T-helper 17 cell (primary cell): ENCODE measurements around the gene DNAL1. TPM values are rescaled to one million over a fixed set of nuclear protein-coding genes. Genes with fewer than 3 reads are reported as not detected.

Source experiments
- ATAC-seq: fragments of 150-1000 bp; cut with Tn5 transposase; 2 replicates; pipeline ENCODE4 v1.10.0; 2021; ENCODE audit warnings: mild to moderate bottlenecking, moderate library complexity
- DNase-seq, 3 donors: peaks; one replicate each; pipeline versions ENCODE4 v3.0.0 to v3.0.0-alpha.2; 2020 to 2021
- H3K9me3 ChIP-seq: one replicate; pipeline ENCODE4 v1.7.0; 2013; ENCODE audit warnings: low read length, mild to moderate bottlenecking; ENCODE audit not compliant: control insufficient read depth, poor library complexity, severe bottlenecking
- H3K27ac Mint-ChIP-seq: one replicate; pipeline ENCODE4 v1.8.0; 2022; ENCODE audit warnings: mild to moderate bottlenecking, moderate library complexity, mixed read lengths
- H3K27me3 Mint-ChIP-seq: one replicate; pipeline ENCODE4 v1.8.0; 2022; ENCODE audit warnings: mixed read lengths
- H3K36me3 Mint-ChIP-seq: one replicate; pipeline ENCODE4 v1.8.0; 2022; ENCODE audit warnings: low read depth, mixed read lengths
- H3K4me1 Mint-ChIP-seq: one replicate; pipeline ENCODE4 v1.8.0; 2022; ENCODE audit warnings: mild to moderate bottlenecking, mixed read lengths
- H3K4me3 Mint-ChIP-seq: one replicate; pipeline ENCODE4 v1.8.0; 2022; ENCODE audit warnings: mild to moderate bottlenecking, moderate library complexity, mixed read lengths
- total RNA-seq, 4 donors: library from RNA in 2 of 4; stranded (reverse) in 2 of 4; gene quantifications; one replicate each; pipeline ENCODE4 v1.2.3 and lab custom pipeline; 2022 to 2026

The DNAL1 gene
- total RNA-seq, 2 donors from 2014 or later = 5.4 to 6.1 TPM

DNA sequence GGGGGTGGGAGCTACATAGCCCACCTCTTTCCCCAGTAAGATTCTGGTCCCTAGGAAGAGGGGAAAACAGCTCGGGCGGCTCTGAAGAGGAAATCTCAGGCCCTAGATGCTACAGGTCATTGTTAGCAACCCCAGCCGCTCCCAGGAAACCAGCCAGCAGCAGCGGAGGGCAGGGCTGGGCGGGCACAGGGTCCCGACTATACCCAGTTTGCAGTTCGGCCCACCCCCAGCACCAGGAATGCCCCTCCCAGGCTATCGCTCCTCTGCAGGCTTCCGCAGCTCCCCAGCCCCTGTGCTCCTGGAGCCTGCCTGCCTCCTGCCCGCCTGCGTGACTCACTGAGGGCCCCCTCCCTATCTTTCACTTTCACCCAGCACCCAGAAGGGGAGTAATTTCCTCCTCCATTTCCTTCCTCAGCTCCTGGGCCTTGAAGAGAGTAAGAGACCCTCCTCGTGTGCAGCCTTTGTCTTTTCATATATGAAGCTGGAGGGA lies 96.6 kb downstream of the DNAL1 start:
- peak in 2 of 3 donors; percentile 50 to 68 for DNase-seq
- ATAC-seq = peak; percentile 71
- peaks cover 57% of the 10 kb centered on the region for H3K4me1 Mint-ChIP-seq
- peak overlapping the region; percentile 93 for H3K27ac Mint-ChIP-seq
- no peaks in the 10 kb centered on the region for H3K36me3 Mint-ChIP-seq
- no peaks in the 10 kb centered on the region for H3K9me3 ChIP-seq
- peak overlapping the region; percentile 92 for H3K4me3 Mint-ChIP-seq
- no peaks in the 10 kb centered on the region for H3K27me3 Mint-ChIP-seq

DNA sequence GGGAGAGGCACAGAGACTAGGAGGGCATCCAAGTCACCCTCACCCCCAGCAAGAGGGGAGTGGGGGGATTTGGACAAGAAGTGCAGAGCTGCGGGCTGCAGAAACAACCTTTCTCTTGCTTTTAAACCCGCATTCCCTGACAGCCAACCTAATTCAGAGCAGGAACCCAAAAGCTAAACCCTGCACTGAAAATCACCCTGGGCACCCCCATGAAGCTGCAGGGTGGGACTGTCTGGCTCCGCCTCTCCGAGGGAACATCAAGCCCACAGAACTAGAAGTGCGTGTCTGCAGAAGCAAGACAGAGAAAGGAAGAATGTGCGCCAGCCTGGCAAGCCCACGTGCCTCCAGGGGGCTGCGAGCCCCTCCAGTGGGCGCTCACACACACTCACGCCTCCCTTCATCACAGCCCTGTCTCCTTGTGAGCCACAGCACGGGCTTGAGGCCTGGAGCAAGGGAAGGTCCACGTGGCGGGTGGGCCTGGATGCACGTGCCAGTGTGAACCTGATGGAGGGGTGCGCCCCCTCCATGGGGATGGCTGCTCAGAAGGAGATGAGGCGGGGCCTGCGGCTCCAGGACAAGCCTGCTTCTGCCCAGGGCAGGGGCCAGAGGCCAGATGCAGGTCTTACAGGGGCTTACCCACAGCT lies 97.2 kb downstream of the DNAL1 start:
- H3K9me3 ChIP-seq = no peaks in the 10 kb centered on the region
- H3K4me1 Mint-ChIP-seq = peaks cover 62% of the 10 kb centered on the region
- H3K27ac Mint-ChIP-seq = peak overlapping the region; percentile 93
- H3K27me3 Mint-ChIP-seq = no peaks in the 10 kb centered on the region
- DNase-seq = no peak
- ATAC-seq = peak; percentile 42
- peak overlapping the region; percentile 92 for H3K4me3 Mint-ChIP-seq
- no peaks in the 10 kb centered on the region for H3K36me3 Mint-ChIP-seq

DNA sequence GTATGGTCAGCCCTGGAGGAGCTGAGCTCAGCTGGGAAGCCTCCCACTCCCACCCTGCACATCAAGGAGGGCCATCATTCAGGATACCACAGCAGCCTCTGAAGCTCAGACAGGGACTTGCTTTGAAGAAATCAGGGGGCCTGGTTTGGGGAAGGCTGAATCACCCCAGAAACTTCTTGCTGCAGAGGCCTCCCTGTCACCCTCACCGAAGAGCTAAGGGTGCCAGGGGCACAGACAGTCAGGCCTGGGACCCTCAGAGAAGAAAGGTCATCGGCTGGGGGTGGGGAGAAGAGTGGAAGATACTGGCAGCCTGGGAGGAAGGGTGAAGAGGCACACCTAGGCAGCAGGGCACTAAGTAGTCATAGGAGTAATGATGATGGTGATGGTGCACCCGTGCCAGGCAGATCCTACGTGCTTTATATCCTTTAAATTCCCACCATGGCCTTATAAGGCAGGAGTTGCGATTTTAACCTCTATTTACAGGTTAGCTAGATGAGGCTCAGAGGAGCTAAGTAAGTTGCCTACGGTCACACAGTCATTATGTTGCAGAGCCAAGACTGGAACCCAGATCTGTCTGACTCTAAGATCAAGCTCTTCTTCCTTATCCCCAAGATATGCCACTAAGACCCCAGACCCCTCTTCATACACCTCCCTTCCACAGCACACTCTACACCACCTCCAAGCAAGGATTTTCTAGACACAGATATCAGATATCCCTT lies 97.9 kb downstream of the DNAL1 start:
- ATAC-seq (no peak), DNase-seq (no peak)
- Mint-ChIP-seq H3K27ac (peak overlapping the region; percentile 93), H3K4me3 (peak overlapping the region; percentile 92), H3K4me1 (peaks cover 67% of the 10 kb centered on the region), H3K36me3 (no peaks in the 10 kb centered on the region), H3K27me3 (no peaks in the 10 kb centered on the region)
- H3K9me3 ChIP-seq = no peaks in the 10 kb centered on the region

- H3K36me3 Mint-ChIP-seq = no peaks in the 10 kb centered on the region
- peak; percentile 77 for ATAC-seq
- no peaks in the 10 kb centered on the region for H3K9me3 ChIP-seq
- peak overlapping the region; percentile 93 for H3K27ac Mint-ChIP-seq
- H3K4me1 Mint-ChIP-seq = peaks cover 74% of the 10 kb centered on the region
- DNase-seq = peak in 2 of 3 donors; percentile 40 to 48
- H3K4me3 Mint-ChIP-seq = peak overlapping the region; percentile 92
- no peaks in the 10 kb centered on the region for H3K27me3 Mint-ChIP-seq
Measured at GRCh38 chr14:73743431-73743931, 98.7 kb downstream of the DNAL1 start.

- ATAC-seq (no peak), DNase-seq (no peak)
- H3K27ac Mint-ChIP-seq = peak overlapping the region; percentile 93
- peaks cover 80% of the 10 kb centered on the region for H3K4me1 Mint-ChIP-seq
- no peaks in the 10 kb centered on the region for H3K9me3 ChIP-seq
- H3K27me3 Mint-ChIP-seq = no peaks in the 10 kb centered on the region
- H3K4me3 Mint-ChIP-seq = peak overlapping the region; percentile 92
- no peaks in the 10 kb centered on the region for H3K36me3 Mint-ChIP-seq
Measured at GRCh38 chr14:73744175-73744867, 99.5 kb downstream of the DNAL1 start.

- no peaks in the 10 kb centered on the region for H3K9me3 ChIP-seq
- Mint-ChIP-seq H3K27me3 (no peaks in the 10 kb centered on the region), H3K4me3 (peak overlapping the region; percentile 92), H3K4me1 (peaks cover 83% of the 10 kb centered on the region), H3K36me3 (no peaks in the 10 kb centered on the region), H3K27ac (peak overlapping the region; percentile 93)
- ATAC-seq (peak; percentile 19), DNase-seq (no peak)
Measured at GRCh38 chr14:73744874-73745529, 100.2 kb downstream of the DNAL1 start.

DNA sequence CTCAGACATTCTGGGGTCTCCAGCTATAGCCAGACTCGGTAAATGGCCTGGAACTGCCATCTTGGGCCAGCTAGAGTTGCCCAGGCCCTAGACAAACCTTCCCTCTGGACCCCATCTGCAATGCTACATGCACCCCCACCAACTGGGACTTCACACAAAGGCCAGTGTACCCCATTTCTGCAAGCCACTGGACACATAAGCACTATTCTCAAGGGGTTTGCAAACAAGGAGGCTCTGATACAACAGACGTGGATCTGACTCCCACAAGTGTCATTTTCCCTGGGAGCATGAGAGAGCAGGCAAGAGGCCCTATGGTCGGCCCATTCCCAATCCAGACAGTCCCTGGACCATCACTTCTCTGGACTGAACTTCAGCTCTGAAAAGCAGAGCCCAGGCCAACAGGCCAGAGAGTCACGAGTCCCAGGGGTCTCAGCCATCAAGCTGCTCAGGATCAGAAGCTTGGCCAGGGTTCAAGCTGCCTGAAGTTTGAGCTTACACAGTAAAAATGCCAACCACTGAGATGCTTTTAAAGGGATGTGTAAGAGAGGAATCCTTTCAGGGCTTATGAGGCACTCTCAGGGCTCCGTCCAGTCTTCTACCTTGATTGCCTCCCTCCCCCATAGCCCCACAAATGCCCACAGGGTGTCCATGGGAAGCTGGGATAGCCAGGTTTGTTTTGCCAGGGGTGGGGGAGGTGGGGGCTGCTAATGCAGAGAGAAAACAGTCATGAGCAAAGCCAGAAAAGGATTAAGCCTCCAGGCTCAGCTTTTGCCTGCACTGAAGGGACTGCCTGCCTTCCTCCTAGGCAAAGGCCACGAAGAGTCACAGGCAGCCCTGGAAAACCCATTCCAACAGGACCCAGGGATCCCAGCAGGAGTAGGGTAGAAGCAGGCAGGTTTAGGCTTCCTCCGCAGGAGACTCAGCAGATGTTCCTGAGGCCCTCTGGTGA lies 101.1 kb downstream of the DNAL1 start:
- Mint-ChIP-seq H3K27ac (peak overlapping the region; percentile 96), H3K27me3 (no peaks in the 10 kb centered on the region), H3K4me1 (peaks cover 83% of the 10 kb centered on the region), H3K4me3 (peak overlapping the region; percentile 66), H3K36me3 (no peaks in the 10 kb centered on the region)
- no peaks in the 10 kb centered on the region for H3K9me3 ChIP-seq
- ATAC-seq = no peak
- no peak for DNase-seq

DNA sequence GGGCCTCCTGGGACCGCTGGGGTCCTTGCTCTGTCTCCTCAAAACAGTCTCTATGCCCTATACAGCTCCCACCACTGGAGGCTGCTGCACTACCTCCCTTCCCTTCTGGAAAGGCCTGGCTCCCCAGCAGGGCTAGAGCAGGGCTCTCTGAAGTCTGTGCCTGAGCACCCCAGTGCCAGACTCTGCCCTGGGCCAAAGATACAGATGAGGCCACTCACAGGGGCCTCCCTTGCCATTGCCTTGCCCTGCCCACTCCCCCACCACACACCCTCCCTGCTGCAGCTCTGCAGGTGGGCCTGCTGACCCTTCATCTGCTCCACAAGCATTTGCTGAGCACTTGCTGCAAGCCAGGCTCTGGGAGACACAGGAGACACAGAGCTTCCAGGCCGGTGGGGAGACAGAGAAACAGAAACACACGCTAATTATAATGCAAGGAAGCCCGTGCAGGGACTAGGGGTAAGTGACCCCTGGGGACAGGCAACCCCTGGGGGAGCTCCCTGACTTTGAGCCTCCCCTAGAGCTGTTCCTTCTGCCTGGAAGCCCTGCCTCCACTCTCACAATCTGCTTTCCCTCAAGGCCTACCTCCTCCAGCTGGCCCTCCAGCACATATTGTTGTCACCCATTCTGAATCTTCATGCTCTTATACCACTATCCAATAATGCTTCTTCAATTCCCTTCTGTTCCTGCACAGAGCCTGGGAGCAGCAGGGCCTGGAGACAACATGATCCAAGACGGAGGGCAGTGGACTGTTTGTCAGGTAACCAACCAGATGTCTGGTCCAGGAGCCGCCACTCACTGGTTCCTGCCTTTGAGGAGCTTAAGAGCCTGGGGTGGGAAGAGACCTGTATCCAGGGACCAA lies 102.0 kb downstream of the DNAL1 start:
- peaks cover 81% of the 10 kb centered on the region for H3K4me1 Mint-ChIP-seq
- H3K9me3 ChIP-seq = no peaks in the 10 kb centered on the region
- DNase-seq (no peak), ATAC-seq (no peak)
- H3K27me3 Mint-ChIP-seq = no peaks in the 10 kb centered on the region
- peak overlapping the region; percentile 96 for H3K27ac Mint-ChIP-seq
- H3K4me3 Mint-ChIP-seq = peak overlapping the region; percentile 21
- H3K36me3 Mint-ChIP-seq = no peaks in the 10 kb centered on the region

- H3K27me3 Mint-ChIP-seq = no peaks in the 10 kb centered on the region
- ATAC-seq (no peak), DNase-seq (no peak)
- H3K4me3 Mint-ChIP-seq = peak overlapping the region; percentile 47
- peaks cover 81% of the 10 kb centered on the region for H3K4me1 Mint-ChIP-seq
- no peaks in the 10 kb centered on the region for H3K36me3 Mint-ChIP-seq
- no peaks in the 10 kb centered on the region for H3K9me3 ChIP-seq
- peak overlapping the region; percentile 96 for H3K27ac Mint-ChIP-seq
Measured at GRCh38 chr14:73747379-73748211, 102.8 kb downstream of the DNAL1 start.

GRCh38 chr14:73748858-73749357 lies 104.1 kb downstream of the DNAL1 start:
- Mint-ChIP-seq H3K27ac (peak overlapping the region; percentile 96), H3K4me3 (peak overlapping the region; percentile 74), H3K4me1 (peaks cover 80% of the 10 kb centered on the region), H3K36me3 (no peaks in the 10 kb centered on the region), H3K27me3 (no peaks in the 10 kb centered on the region)
- no peaks in the 10 kb centered on the region for H3K9me3 ChIP-seq
- ATAC-seq (no peak), DNase-seq (no peak)
